Cardiac muscle cell (in vitro differentiated cells and primary cell): ENCODE results near the gene SLC9A7. TPM values are rescaled to one million over a fixed set of nuclear protein-coding genes. Genes with fewer than 3 reads are reported as not detected.

ENCODE experiments used
- DNase-seq, 2 donors: peaks; one replicate each; pipeline versions ENCODE4 v3.0.0 to v3.0.0-alpha.2; 2010 to 2017; ENCODE audit warnings: low read depth in 1 of 2, low spot score in 1 of 2
- H3K27ac ChIP-seq: fragments of 200-600 bp; sonication (generic); 2 replicates; pipeline ENCODE4 v1.5.1; 2016
- H3K27me3 ChIP-seq: fragments of 200-600 bp; sonication (generic); 2 replicates; pipeline ENCODE4 v1.6.0; 2016; ENCODE audit warnings: control low read depth
- H3K36me3 ChIP-seq: fragments of 200-600 bp; sonication (generic); 2 replicates; pipeline ENCODE4 v1.5.1; 2016; ENCODE audit warnings: control low read depth
- H3K4me1 ChIP-seq: fragments of 200-600 bp; sonication (generic); 2 replicates; pipeline ENCODE4 v1.8.1; 2017; ENCODE audit warnings: low read depth, mild to moderate bottlenecking, mixed run types
- H3K4me3 ChIP-seq: fragments of 200-600 bp; sonication (generic); 2 replicates; pipeline ENCODE4 v1.5.1; 2016; ENCODE audit warnings: mild to moderate bottlenecking
- H3K9me3 ChIP-seq: fragments of 200-600 bp; sonication (generic); 2 replicates; pipeline ENCODE4 v1.5.1; 2017; ENCODE audit warnings: low read depth, mild to moderate bottlenecking, control low read depth
- polyA plus RNA-seq: library from polyadenylated mRNA; unstranded; fragments of >200 nt; fragmentation: Nextera tagmentation; extraction: Ambion mirVana; gene quantifications from 2 replicates; pipeline ENCODE4 v1.2.1, GENCODE V29; 2016
- total RNA-seq: library from RNA; depleted of rRNA; stranded (reverse); fragments of >200 nt; gene quantifications from 2 replicates; pipeline ENCODE4 v1.2.3, GENCODE V29; 2016
- TF ChIP-seq, protein P1 (sequence below): IDR thresholded peaks from 2 replicates; pipeline ENCODE4 v1.5.1; 2012; ENCODE audit warnings: low read depth, mild to moderate bottlenecking, low read length

Gene SLC9A7
- total and polyA plus RNA-seq, 2 experiments from 2014 or later, result 2.2 to 19.6 TPM

GRCh38 chrX:46573331-46573891 lies 185.5 kb downstream of the SLC9A7 start, which contains the start of gene CHST7:
CHST7 (plus strand) TSS chrX:46573765; CDS start chrX:46573932, 167 bp downstream.
- TF ChIP-seq, protein P1, sequence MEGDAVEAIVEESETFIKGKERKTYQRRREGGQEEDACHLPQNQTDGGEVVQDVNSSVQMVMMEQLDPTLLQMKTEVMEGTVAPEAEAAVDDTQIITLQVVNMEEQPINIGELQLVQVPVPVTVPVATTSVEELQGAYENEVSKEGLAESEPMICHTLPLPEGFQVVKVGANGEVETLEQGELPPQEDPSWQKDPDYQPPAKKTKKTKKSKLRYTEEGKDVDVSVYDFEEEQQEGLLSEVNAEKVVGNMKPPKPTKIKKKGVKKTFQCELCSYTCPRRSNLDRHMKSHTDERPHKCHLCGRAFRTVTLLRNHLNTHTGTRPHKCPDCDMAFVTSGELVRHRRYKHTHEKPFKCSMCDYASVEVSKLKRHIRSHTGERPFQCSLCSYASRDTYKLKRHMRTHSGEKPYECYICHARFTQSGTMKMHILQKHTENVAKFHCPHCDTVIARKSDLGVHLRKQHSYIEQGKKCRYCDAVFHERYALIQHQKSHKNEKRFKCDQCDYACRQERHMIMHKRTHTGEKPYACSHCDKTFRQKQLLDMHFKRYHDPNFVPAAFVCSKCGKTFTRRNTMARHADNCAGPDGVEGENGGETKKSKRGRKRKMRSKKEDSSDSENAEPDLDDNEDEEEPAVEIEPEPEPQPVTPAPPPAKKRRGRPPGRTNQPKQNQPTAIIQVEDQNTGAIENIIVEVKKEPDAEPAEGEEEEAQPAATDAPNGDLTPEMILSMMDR, result peak; percentile 43
- peak within 1 kb of the TSS; percentile 49 for H3K4me3 ChIP-seq
- H3K9me3 ChIP-seq, result no peaks in the 10 kb centered on the region
- no peaks in the 10 kb centered on the region for H3K36me3 ChIP-seq
- H3K4me1 ChIP-seq, result no peaks in the 10 kb centered on the region
- peak; percentile 79 for DNase-seq
- H3K27me3 ChIP-seq, result peaks cover 11% of the 10 kb centered on the region
- no peak within 1 kb of the TSS for H3K27ac ChIP-seq

- Histone ChIP-seq H3K4me3 (no peak overlapping the region), H3K9me3 (no peaks in the 10 kb centered on the region), H3K4me1 (no peaks in the 10 kb centered on the region), H3K36me3 (no peaks in the 10 kb centered on the region), H3K27me3 (peaks cover 11% of the 10 kb centered on the region), H3K27ac (no peak overlapping the region)
- no peak for DNase-seq
- TF ChIP-seq, protein P1, result no peak
These were observed 186.5 kb downstream of the SLC9A7 start for GRCh38 chrX:46572340-46572936.

DNA sequence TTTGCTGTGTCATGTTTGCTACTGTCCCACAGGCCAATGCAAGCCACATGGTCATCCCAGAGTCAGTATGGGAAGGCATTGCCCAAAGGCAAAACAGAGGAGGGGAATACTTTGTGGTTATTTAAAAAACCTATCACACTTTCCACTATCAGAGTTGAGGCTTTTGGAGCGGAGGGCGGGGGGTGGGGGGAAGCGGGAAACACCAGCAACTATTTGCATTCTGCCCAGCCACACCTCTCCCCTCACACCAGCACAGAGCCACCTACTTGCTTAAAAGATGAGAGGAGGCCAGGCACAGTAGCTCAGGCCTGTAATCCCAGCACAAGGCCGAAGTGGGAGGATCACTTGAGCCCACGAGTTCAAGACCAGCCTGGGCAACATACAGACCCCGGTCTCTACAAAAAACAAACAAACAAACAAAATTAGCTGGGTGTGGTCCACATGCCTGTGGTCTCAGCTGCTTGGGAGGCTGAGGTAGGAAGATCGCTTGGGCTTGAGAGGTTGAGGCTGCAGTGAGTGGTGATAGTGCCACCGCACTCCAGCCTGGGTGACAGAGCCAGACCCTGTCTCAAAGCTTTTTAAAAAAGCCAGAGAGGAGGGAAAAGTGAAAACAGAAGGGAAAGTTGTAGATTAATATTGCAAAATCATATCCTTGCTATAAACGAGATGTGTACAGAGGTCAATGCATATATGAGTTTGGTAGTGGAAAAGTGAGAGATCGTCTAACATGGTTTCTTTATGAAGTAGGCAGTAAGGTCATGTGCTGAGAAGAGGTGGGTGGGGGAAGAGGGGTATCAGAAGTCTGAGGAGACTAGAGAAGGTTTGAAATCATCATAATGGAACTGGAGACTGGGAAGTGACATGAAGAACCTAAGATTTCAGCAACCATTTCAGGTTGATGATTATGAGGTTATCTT lies 187.2 kb downstream of the SLC9A7 start:
- Histone ChIP-seq H3K4me1 (no peaks in the 10 kb centered on the region), H3K36me3 (no peaks in the 10 kb centered on the region), H3K27ac (no peak overlapping the region), H3K27me3 (peaks cover 11% of the 10 kb centered on the region), H3K4me3 (no peak overlapping the region), H3K9me3 (no peaks in the 10 kb centered on the region)
- TF ChIP-seq, protein P1, result no peak
- DNase-seq, result no peak

GRCh38 chrX:46569621-46570020 lies 189.3 kb downstream of the SLC9A7 start:
- no peak overlapping the region for H3K27ac ChIP-seq
- H3K9me3 ChIP-seq, result no peaks in the 10 kb centered on the region
- H3K36me3 ChIP-seq, result no peaks in the 10 kb centered on the region
- no peaks in the 10 kb centered on the region for H3K4me1 ChIP-seq
- H3K4me3 ChIP-seq, result no peak overlapping the region
- TF ChIP-seq, protein P1, result no peak
- peaks cover 6% of the 10 kb centered on the region for H3K27me3 ChIP-seq
- no peak for DNase-seq

GRCh38 chrX:46567388-46567787 lies 191.5 kb downstream of the SLC9A7 start:
- Histone ChIP-seq H3K27me3 (no peaks in the 10 kb centered on the region), H3K27ac (no peak overlapping the region), H3K4me1 (no peaks in the 10 kb centered on the region), H3K36me3 (no peaks in the 10 kb centered on the region), H3K9me3 (no peaks in the 10 kb centered on the region), H3K4me3 (no peak overlapping the region)
- no peak for DNase-seq
- TF ChIP-seq, protein P1, result no peak
